DMS53 treated with DMSO at 0.1 percent for 48 hours (cell line): ENCODE data around the gene OR4E2.
A peak's percentile ranks its signal among the peaks of the same experiment; 100 is the strongest.
"Not testable (repeated sequence)": the region's sequence is repeated elsewhere in the genome, so short reads cannot be mapped to it uniquely, and the experiment has no call there.

ENCODE experiments used
- DNase-seq: peaks from one replicate; lab custom pipeline; 2025; ENCODE audit not compliant: unreplicated experiment; lab: John Stamatoyannopoulos, UW

Gene OR4E2, protein sequence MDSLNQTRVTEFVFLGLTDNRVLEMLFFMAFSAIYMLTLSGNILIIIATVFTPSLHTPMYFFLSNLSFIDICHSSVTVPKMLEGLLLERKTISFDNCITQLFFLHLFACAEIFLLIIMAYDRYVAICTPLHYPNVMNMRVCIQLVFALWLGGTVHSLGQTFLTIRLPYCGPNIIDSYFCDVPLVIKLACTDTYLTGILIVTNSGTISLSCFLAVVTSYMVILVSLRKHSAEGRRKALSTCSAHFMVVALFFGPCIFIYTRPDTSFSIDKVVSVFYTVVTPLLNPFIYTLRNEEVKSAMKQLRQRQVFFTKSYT

DNA sequence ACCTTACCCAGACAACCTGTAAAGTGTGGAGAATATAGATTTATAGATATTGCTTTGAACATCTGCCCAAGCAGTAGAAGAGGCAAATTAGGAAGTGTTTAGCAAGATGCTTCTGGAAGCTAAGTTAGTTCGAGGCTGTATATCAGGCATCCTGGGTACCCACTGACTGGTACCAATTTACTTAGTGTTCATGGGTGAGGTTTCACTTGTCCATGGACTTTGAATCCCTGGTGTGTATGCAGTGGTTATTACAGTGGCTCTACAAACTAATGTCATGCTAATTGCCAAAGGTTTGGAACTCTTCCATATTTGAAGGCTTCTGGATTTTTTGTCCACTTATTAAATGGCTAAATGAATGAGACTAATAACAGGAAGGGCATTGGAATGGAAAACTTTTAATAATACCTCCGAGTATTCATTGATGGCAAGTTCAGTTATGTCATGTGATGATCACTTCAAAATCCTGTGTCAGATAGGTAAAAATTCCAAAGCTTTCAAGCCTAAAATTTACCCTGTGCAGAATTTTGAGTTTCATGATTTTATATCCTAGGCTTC lies at the start of gene OR4E2:
Gene OR4E2, plus strand, starts transcription at position 505 of the 555 bp plus-strand sequence. CDS start 11,248 bp downstream, outside the sequence.
- DNase-seq, result no peak

DNA sequence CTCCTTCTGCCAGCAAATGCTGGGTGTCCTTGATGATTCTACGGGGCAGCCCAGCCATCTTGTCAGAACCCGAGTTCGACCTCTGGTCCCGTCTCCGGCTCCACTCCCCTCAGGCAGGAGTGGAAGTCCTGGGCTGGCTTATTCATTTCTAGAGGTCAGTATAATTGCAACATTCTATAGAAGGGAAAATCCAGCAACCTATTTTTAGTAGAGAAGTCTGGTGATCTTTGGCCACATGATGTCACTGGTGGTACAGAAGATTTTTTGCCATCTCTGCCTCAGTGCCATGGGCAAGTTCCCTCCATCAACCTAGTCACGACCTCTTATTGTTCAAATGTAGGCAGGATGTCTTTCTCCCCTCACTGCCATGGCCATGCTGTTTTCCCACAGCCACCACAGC lies 41.3 kb upstream of the OR4E2 start:
- no peak for DNase-seq

DNA sequence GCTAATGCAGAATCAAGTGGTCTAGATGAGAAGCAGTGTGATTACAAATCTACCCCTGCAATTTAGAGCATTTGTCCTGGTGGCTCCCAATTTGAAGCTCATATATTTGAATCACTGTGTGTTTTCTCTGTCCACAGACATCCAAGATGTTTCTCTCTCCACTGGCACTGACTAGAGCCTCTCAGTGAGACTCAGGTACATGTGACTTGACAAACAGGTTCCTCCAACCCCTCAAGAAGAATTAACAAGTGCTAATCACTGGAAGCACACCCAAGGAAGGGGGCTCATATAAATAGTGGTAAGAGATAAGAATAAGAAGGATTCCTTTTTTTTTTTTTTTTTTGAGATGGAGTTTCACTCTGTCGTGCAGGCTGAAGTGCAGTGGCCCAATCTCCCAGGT lies 39.4 kb upstream of the OR4E2 start:
- DNase-seq, result peak; percentile 0

DNA sequence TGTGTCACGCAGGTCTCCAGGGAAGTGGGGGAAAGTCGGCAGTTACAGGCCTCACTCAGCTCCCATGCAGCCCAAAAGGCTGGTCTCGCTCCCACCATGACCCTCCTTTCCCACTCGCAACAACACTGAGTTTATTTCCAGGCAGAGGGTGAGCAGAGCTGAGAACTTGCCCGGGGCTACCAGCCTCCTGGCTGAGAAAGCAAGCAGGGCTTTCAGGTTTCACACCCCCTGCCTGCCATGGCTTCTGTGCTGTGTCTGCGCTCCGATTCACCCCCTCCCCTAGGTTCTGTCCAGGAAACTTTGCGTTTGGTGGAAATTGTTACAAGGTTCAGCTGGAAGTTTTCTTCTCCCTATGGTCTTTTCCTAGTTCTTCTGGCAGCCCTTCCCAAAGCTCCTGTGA lies 36.0 kb upstream of the OR4E2 start:
- DNase-seq, result no peak

DNA sequence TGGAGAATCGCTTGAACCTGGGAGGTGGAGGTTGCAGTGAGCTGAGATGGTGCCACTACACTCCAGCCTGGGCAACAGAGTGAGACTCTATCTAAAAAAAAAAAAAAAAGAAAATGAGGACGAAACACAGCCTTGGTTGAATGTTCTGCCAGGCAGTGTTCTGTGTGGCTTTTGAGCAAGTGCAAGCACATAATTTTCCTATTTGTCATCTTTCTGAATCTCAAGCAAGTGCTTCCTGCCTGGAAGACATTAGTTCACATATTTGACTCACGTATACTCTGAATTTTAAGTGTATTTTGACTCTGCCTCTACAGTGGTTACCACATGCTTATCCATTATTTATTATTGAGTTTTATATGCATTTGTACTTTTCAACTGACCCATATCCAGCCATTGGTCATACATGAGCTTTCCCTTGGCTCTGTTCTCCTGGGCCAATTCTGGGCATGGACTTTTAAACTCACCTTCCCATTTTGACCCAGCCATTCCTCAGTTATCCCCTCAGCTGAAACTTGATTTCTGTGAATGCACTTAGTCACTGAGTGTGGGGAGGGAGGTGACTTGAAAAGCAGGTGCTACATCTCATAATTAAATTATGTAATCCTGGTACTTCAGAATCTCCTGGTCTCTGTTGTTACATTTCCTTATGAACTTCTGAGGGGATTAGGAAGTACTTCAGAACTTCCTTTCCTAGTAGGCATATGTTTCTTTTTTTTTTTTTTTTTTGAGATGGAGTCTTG lies 27.0 kb upstream of the OR4E2 start:
- DNase-seq, result no peak

DNA sequence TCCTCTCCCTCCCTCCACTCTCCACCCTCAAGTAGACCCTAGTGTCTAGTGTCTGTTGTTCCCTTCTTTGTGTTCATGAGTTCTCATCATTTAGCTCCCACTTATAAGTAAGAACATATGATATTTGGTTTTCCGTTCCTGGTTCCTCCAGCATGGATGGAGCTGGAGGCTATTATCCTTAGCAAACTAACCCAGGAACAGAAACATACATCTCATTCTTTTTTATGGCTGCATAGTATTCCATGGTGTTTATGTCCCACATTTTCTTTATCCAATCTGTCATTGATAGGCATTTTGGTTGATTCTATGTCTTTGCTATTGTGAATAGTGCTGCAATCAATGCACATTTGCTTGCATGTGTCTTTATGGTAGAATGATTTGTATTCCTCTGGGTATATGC lies 23.1 kb upstream of the OR4E2 start:
- DNase-seq, result not testable (repeated sequence)

DNA sequence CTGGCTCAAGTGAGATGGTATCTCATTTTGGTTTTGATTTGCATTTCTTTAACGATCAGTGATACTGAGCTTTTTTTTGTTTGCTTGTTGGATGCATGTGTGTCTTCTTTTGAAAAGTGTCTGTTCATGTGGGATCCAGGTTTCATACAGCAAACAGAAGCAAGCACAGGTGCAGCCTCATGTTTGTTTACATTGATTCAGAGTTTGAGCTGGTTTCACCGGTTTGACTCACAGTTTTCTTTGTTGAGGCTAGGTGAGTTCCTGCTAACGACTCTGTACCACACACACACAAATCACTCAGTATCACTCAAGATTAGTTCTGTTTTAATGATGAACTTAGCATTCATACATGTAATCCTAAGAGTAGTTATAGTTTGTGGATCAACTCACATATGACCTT lies 22.6 kb upstream of the OR4E2 start:
- peak; percentile 58 for DNase-seq

DNA sequence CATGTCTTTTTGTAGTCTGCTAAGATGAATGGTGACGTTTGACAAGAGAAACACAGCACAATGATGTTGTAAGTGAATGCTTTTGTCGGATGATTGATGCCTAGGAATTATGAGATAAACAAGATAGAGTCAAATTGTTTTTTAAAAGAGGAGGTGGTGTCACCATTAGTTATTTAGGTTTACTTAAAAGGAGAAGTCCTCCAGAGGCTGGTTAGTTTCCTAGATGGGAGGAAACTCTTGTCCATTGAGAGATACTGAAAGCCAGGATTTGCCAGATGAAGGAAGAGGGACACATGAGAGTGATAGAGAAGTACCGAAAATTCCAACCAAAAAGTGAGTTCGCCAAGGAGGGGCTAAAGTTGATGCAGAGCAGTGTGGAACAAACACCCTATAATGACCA lies 18.8 kb upstream of the OR4E2 start, which contains the start of gene OR10G2:
Gene OR10G2, minus strand, starts transcription at position 101 of the 400 bp plus-strand sequence. Its CDS starts 98 bp downstream, at position 3.
- no peak for DNase-seq

DNA sequence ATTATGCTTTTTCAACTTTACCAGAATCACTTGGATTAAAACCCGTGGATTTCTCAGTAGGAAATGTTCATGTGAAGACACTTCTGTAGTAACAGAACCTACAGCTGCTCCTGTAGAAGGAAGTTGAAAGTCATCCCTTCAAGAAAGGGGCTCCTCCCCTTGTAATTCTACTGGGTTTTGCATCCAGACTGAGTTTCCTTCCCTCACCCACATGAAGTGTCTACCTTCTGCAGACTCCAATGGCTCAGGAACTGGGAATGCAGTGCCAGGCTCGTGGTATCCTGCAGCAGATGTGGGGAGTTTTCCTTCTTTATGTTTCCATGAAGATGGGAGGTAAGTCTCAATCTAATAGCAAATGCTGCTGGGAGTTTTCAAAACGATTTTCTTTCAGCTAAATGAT lies 11.0 kb upstream of the OR4E2 start:
- no peak for DNase-seq

DNA sequence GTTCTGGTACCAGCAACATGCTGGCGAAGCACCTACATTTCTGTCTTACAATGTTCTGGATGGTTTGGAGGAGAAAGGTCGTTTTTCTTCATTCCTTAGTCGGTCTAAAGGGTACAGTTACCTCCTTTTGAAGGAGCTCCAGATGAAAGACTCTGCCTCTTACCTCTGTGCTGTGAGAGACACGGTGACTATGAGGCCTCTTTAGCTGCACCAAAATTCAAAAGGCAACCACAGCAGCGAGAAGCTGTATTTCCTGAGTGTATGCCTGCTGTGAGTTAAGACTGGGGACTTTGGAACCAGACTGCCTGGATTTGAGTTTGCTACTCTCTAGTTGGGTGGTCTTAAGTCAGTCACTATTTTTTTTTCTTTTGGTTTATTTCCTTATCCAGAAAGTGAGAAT lies 10.2 kb upstream of the OR4E2 start:
- no peak for DNase-seq

DNA sequence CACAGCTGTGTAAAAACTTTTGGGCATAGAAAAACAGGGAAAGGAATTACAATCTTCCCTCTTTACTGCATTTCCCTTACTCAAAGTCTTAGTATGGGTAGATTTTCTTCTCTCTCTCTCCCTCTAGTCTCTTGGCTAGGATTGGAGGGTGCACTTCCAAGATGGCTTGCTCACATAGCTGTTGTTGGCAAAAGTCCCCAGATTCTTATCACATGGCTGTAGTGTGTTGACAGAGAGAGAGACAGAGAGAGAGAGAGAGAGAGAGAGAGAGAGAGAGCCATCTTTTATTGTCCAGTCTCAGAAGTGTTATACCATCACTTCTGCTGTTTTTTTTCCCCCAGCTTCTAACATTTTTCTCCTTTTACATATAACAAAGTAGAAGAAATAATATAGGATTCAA lies 6.3 kb upstream of the OR4E2 start:
- DNase-seq, result no peak

DNA sequence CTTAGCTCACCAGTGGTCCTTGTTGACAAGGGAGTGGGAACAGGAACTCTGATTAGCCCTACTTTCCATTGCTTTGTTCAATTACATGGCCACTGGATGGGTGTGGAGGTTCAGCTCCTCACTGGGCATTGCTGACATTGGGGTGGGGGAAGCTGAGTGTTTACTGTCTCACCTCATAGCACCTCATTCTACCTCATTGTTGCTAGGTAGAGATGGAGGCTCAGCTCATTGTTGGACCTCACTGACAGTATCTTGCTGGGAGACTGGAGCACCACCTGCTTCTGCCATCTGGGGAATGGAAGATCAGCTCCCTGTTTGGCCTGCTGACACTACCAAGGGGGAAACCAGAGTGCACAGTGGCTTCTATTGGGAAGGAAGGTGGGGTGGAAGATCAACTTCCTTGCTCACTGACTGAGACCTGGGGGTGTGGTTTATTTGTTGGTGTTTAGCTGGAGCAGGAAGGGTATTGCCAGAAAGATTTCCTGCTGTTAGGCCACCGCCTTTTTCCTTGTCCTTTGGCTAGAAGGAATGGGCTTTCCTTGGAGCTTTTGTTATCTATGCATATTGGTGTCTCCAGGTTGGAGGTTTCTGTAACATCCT lies 1.3 kb upstream of the OR4E2 start:
- DNase-seq, result no peak

DNA sequence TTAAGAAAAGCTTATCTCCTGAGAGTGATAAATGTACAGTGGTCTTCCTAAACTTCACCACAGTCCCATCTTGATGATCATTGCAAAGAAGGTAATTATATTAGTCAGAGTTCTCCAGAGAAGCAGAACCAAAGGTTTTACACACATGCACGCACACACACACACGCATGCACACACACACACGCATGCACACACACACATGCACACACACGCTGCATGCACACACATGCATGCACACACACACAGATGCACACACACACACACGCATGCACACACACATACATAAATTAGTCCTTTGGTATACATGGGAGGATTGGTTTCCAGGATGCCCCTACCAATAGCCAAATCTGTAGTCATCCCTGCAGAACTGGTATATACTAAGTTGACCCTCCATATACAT lies 580 bp downstream of the OR4E2 start:
- DNase-seq, result no peak

DNA sequence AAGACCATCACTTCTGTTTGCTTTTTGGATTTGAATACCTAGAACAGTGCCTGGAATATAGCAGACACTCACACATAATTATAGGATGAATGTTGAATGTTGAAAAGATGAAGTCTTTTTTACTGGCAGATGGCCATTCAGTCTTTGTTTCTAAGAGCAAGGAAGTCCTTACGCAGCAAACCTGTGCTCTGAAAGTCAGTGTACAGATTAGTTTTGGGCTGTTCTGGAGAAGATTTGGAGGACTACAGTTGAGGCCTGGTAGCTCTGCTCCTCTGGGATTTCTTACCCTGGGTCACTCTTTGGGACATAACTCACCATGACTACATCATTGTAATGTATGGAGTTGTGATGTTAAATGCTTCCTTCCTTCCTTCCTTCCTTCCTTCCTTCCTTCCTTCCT lies 3.3 kb downstream of the OR4E2 start:
- no peak for DNase-seq

DNA sequence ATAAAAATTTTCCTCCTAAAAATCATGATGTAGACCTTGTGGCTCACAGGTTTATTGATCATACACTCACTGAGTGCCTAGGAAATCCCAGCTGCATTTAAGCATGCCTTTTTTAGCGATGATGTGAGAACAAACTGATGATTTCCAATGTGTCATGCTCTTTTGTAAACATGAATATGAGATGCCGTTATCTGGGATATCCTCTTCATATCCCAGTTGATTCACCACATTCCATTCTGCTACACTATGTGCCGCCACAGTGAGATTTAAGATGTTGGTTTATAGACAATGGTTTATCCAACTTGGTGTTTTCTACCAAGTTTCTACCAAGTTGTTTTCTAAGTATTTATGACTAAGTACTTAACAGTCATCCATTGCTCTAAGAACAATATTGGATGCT lies 14.7 kb downstream of the OR4E2 start:
- peak; percentile 6 for DNase-seq

DNA sequence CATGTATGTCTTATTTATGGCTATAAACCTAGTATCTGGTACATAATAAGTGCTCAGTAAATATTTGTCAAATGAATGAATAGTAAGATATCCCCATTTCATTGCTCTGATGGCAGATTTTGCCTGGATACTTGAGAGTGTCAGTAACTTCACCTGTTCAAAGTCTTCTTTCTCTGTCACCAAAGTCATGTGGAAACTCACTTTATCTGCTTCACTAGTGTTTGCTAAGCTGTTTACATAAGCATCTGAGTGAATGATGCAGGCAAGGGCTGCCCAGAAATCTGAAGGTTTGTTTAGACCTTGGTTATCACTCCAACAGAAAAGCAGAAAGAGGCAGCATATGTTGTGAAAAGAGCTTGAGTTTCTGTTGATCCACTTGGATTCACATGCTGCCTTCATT lies 15.6 kb downstream of the OR4E2 start:
- DNase-seq, result peak; percentile 3

DNA sequence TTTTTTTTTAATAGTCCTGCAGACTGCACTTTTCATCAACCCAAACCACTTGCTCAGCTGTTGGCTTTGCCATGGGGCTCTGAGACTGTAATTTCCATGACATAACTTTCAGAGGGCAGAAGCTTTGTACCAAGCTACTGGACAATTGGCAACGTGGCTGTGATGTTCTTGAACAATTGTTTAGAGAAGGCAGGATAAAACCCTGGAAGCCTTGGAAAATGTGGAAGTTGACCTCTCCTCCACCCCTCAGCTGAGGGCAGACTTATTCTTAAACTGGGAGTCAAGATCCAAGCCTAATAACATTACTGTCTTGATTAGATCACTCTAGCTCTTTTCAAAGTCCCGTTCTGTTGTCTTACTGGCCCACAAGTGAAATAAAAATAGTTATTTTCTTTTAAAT lies 17.7 kb downstream of the OR4E2 start:
- no peak for DNase-seq

DNA sequence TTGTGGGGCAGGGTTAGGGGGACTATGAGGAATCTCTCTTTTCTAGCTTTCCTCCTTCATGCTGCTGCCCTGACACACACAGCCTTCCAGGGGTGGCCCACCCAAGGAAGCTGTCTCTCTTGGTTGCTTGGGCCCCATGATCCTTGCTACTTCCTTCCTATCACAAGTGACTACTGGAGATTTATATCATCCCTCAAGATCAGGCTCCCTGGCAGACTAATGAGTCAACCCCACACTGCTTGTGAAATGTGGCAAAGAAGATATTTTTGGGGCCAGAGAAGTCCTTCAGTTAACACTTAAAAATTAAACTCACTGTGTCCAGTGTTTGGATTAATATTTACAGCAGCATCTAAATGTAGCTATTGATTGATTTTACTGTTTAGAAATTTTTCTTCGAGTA lies 18.5 kb downstream of the OR4E2 start:
- no peak for DNase-seq

DNA sequence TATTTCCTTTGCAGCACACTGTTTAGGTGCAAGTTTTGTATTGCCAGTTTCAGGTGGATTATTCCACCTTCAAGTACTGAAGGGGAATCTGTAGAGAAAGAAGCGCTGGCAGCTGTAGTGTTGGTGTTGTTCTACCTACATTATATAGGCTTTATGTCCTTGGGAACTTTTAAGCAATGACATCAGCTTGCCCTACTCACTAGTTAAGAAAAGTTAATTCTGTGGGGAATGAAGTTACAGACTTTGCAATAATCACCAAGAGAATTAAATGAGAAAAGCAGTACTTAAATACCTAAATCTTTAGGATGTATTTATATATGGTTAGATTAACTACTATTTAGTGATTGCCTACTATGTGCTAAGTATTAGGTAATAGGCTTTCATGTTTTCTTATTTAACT lies 20.1 kb downstream of the OR4E2 start, which contains the start of gene OR4E1:
Gene OR4E1, minus strand, starts transcription at position 101 of the 400 bp plus-strand sequence. CDS start 2,883 bp downstream, outside the sequence.
- DNase-seq, result no peak

DNA sequence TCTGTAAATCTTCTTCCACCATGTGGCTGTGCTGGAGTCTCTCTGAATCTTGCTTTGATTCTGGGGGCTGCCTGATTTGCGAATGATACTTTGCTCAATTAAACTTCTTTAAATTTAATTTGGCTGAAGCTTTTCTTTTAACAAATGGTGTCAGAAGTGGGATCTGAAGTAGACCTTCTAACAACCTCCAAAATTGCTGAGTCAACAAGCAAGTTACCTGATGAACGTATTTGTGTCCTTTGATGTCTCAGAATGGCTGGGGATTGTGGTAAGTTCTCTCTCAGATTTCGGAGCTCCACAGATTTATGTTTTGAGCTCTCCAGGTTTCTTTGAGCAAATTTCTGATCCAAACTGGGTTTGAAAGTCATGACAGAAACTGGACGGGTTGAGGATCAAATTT lies 21.9 kb downstream of the OR4E2 start:
- DNase-seq, result no peak

DNA sequence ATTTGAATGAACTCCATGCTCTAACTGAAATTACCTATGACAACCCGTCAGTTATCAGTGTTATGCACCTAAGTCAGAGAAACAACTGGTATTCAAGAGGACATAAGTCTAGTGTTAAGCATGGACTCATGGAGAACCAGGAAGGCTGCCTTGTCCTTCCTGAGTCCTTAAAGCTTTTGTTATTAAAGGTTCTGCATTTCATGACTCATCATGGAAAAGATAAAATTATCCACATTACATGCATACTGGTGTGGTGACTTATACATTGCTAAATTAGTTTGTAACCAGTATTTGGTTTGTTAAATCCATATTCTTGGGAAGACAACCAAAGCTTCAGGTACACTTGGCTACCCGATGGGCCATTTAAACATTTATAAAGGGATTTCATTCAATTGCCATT lies 26.4 kb downstream of the OR4E2 start:
- no peak for DNase-seq

DNA sequence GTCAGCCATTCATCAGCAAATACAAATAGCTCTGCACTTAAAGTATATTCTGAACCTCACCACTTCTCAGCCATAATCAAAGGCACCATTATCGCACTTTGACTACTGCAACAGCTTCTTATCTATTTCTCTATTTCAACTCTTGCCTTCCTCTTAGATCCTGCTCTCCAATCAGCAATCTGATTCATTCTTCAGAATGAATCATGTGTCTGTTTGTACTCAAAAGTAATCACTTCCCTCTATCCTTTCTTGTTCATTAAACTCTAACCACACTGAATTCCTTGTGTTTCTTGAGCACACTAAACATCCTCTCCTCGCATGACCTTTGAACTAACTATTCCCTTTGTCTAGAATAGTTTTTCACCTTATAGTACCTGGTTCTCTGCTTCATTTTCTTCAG lies 32.8 kb downstream of the OR4E2 start:
- no peak for DNase-seq
